Liver (tissue), 9 donors: ENCODE data around the gene GNG2. TPM values are rescaled to one million over a fixed set of nuclear protein-coding genes. Genes with fewer than 3 reads are reported as not detected.

Experiments used
- DNase-seq: peaks from one replicate; pipeline ENCODE4 v3.0.0-alpha.2; 2017; ENCODE audit warnings: low spot score
- H3K27ac ChIP-seq, 2 donors: one replicate each; pipeline ENCODE4 v1.7.0; 2013; ENCODE audit warnings: inconsistent platforms in 2 of 2, low read length in 2 of 2, control low read depth in 1 of 2, low read depth in 1 of 2, mild to moderate bottlenecking in 1 of 2
- H3K27me3 ChIP-seq, 4 donors: one replicate each; pipeline versions ENCODE4 v1.6.1 to v1.7.0; 2013; ENCODE audit warnings: low read length in 3 of 4, inconsistent platforms in 1 of 4, mild to moderate bottlenecking in 1 of 4, moderate library complexity in 1 of 4; ENCODE audit not compliant: control insufficient read depth in 4 of 4, insufficient read depth in 4 of 4
- H3K36me3 ChIP-seq, 4 donors: one replicate each; pipeline versions ENCODE4 v1.6.1 to v1.7.0; 2013; ENCODE audit warnings: low read length in 3 of 4, mild to moderate bottlenecking in 3 of 4, low read depth in 1 of 4, moderate library complexity in 1 of 4; ENCODE audit not compliant: control insufficient read depth in 4 of 4, insufficient read depth in 3 of 4
- H3K4me1 ChIP-seq, 4 donors: one replicate each; pipeline versions ENCODE4 v1.6.1 to v1.7.0; 2013; ENCODE audit warnings: low read length in 3 of 4, mild to moderate bottlenecking in 3 of 4, moderate library complexity in 1 of 4; ENCODE audit not compliant: control insufficient read depth in 4 of 4, insufficient read depth in 4 of 4
- H3K4me3 ChIP-seq, 3 donors: one replicate each; pipeline versions ENCODE4 v1.6.1 to v1.7.0; 2013; ENCODE audit warnings: low read length in 3 of 3, control low read depth in 1 of 3, low read depth in 1 of 3, mild to moderate bottlenecking in 1 of 3
- H3K9ac ChIP-seq, 2 donors: one replicate each; pipeline ENCODE4 v1.7.0; 2013; ENCODE audit warnings: low read length in 2 of 2, mild to moderate bottlenecking in 2 of 2, moderate library complexity in 2 of 2, control low read depth in 1 of 2, low read depth in 1 of 2
- H3K9me3 ChIP-seq, 4 donors: one replicate each; pipeline versions ENCODE4 v1.6.1 to v1.7.0; 2013; ENCODE audit warnings: low read length in 3 of 4; ENCODE audit not compliant: control insufficient read depth in 4 of 4
- ATF3 ChIP-seq: IDR thresholded peaks from 2 replicates; pipeline ENCODE4 v1.6.1; 2016; ENCODE audit warnings: antibody characterized with exemption
- CTCF ChIP-seq: fragments of 150-350 bp; IDR thresholded peaks from 2 replicates; pipeline ENCODE4 v1.5.1; 2017; ENCODE audit warnings: improper control_type of control experiment, low read depth, low read length; ENCODE audit not compliant: missing input control
- EGR1 ChIP-seq, 2 donors: IDR thresholded peaks; 2 replicates each; pipeline ENCODE4 v1.6.1; 2016 to 2018; ENCODE audit warnings: antibody characterized with exemption in 2 of 2, low read depth in 2 of 2
- FOXA1 ChIP-seq: IDR thresholded peaks from 2 replicates; pipeline ENCODE4 v1.6.1; 2016; ENCODE audit warnings: antibody characterized with exemption
- FOXA2 ChIP-seq: IDR thresholded peaks from 2 replicates; pipeline ENCODE4 v1.6.1; 2016; ENCODE audit warnings: antibody characterized with exemption
- GABPA ChIP-seq, 2 donors: IDR thresholded peaks in 1 of 2; conservative IDR thresholded peaks in 1 of 2; 2 replicates each; pipeline ENCODE4 v1.6.1; 2016; ENCODE audit warnings: antibody characterized with exemption in 2 of 2, mild to moderate bottlenecking in 1 of 2, moderate library complexity in 1 of 2
- HNF4A ChIP-seq, 2 donors: conservative IDR thresholded peaks; 2 replicates each; pipeline ENCODE4 v1.6.1; 2016; ENCODE audit warnings: antibody characterized with exemption in 2 of 2, mild to moderate bottlenecking in 2 of 2
- HNF4G ChIP-seq: IDR thresholded peaks from 2 replicates; pipeline ENCODE4 v1.6.1; 2016; ENCODE audit warnings: antibody characterized with exemption
- JUND ChIP-seq, 2 donors: IDR thresholded peaks; 2 replicates each; pipeline ENCODE4 v1.6.1; 2016; ENCODE audit warnings: antibody characterized with exemption in 2 of 2
- MAX ChIP-seq: IDR thresholded peaks from 2 replicates; pipeline ENCODE4 v1.6.1; 2016; ENCODE audit warnings: antibody characterized with exemption
- NR2F2 ChIP-seq: IDR thresholded peaks from 2 replicates; pipeline ENCODE4 v1.6.1; 2016; ENCODE audit warnings: antibody characterized with exemption
- RAD21 ChIP-seq, 2 donors: IDR thresholded peaks; 2 replicates each; pipeline ENCODE4 v1.6.1; 2016; ENCODE audit warnings: antibody characterized with exemption in 2 of 2, mild to moderate bottlenecking in 2 of 2
- REST ChIP-seq: IDR thresholded peaks from 2 replicates; pipeline ENCODE4 v1.6.1; 2016; ENCODE audit warnings: antibody characterized with exemption, mild to moderate bottlenecking
- RXRA ChIP-seq, 2 donors: IDR thresholded peaks; 2 replicates each; pipeline ENCODE4 v1.6.1; 2017 to 2018; ENCODE audit warnings: antibody characterized with exemption in 2 of 2, mild to moderate bottlenecking in 1 of 2
- SP1 ChIP-seq: IDR thresholded peaks from 2 replicates; pipeline ENCODE4 v1.6.1; 2018; ENCODE audit warnings: antibody characterized with exemption, mild to moderate bottlenecking
- TAF1 ChIP-seq: conservative IDR thresholded peaks from 2 replicates; pipeline ENCODE4 v1.6.1; 2016; ENCODE audit warnings: antibody characterized with exemption, mild to moderate bottlenecking
- YY1 ChIP-seq: IDR thresholded peaks from 2 replicates; pipeline ENCODE4 v1.6.1; 2016; ENCODE audit warnings: antibody characterized with exemption, mild to moderate bottlenecking
- ZBTB33 ChIP-seq: IDR thresholded peaks from 2 replicates; pipeline ENCODE4 v1.6.1; 2016; ENCODE audit warnings: antibody characterized with exemption
- whole genome bisulfite sequencing: extraction: QIAGEN DNeasy Blood & Tissue Kit; methylation state at CpG from one replicate; pipeline ENCODE4 v1.1.7; 2013; 5-methylcytosine and 5-hydroxymethylcytosine counted together
- polyA plus RNA-seq, 2 donors: library from polyadenylated mRNA; stranded (reverse) in 1 of 2; unstranded in 1 of 2; fragments of 200-250 nt in 1 of 2; fragments of >200 nt in 1 of 2; fragmentation: Nextera tagmentation in 1 of 2; extraction: Ambion mirVana in 1 of 2; gene quantifications; one replicate each; pipeline versions ENCODE4 v1.2.1 to v1.2.3, GENCODE V29; 2013 to 2015
- total RNA-seq, 2 donors: library from RNA; depleted of rRNA; stranded (reverse); fragments of >200 nt; gene quantifications; one replicate each; pipeline ENCODE4 v1.2.3, GENCODE V29; 2014
- donor health status: healthy.
- donor health status: healthy.
- donor health status: healthy.
- donor health status: healthy.
- donor health status: healthy.

Gene GNG2
- total and polyA plus RNA-seq, 4 donors = 3.5 to 11.2 (median 4.4) TPM

- TF ChIP-seq CTCF (no peak), MAX (no peak), ATF3 (no peak)
Measured at GRCh38 chr14:51912112-51912786, 51.8 kb downstream of the GNG2 start (continued).

GRCh38 chr14:51914310-51914709, 53.9 kb downstream of the GNG2 start:
- no peaks in the 10 kb centered on the region for H3K36me3 ChIP-seq
- no peaks in the 10 kb centered on the region for H3K27me3 ChIP-seq
- no peaks in the 10 kb centered on the region for H3K9me3 ChIP-seq
- no peak for TF ChIP-seq SP1
- TF ChIP-seq FOXA1 = no peak
- no peak for TF ChIP-seq CTCF
- TF ChIP-seq HNF4A (conservative IDR thresholded peaks at IDR 0.05) = no peak
- no peak for TF ChIP-seq RXRA (IDR thresholded peaks at IDR 0.05)
- no peak for TF ChIP-seq NR2F2
- no peak for TF ChIP-seq FOXA2
- no peak for TF ChIP-seq REST
- no peak for TF ChIP-seq YY1
- no peak for TF ChIP-seq ZBTB33
- no peak for TF ChIP-seq TAF1
- no peak for TF ChIP-seq GABPA (IDR thresholded peaks at IDR 0.05 in 1 of 2, conservative IDR thresholded peaks at IDR 0.05 in 1 of 2)
- no peak for TF ChIP-seq ATF3
- TF ChIP-seq JUND (IDR thresholded peaks at IDR 0.05) = no peak
- TF ChIP-seq RAD21 (IDR thresholded peaks at IDR 0.05) = no peak
- no peak for TF ChIP-seq EGR1 (IDR thresholded peaks at IDR 0.05; ENCODE audit: low read depth in 2 of 2)
- TF ChIP-seq MAX = no peak
- no peak for TF ChIP-seq HNF4G
- 76% methylated on average over 6 of the region's 6 CpGs for WGBS
- no peak overlapping the region for H3K4me3 ChIP-seq
- H3K4me1 ChIP-seq = no peaks in the 10 kb centered on the region
- no peak overlapping the region for H3K27ac ChIP-seq
- DNase-seq = no peak
- H3K9ac ChIP-seq = no peak overlapping the region
